ENCODE data around the gene ALKBH5.

Gene ALKBH5

GRCh38 chr17:18158022-18158600 lies 25.5 kb upstream of the ALKBH5 start:
- peak in 10 of 14 donors; percentile 7 to 62 (median 32) for DNase-seq

GRCh38 chr17:18159551-18160120 lies 24.0 kb upstream of the ALKBH5 start:
- no peak for DNase-seq

GRCh38 chr17:18160128-18160856 lies 23.3 kb upstream of the ALKBH5 start:
- no peak for DNase-seq

GRCh38 chr17:18161207-18162145 lies 22.2 kb upstream of the ALKBH5 start:
- no peak for DNase-seq

GRCh38 chr17:18163547-18163946 lies 20.1 kb upstream of the ALKBH5 start:
- DNase-seq: no peak

- no peak for DNase-seq
These were observed 16.7 kb upstream of the ALKBH5 start for GRCh38 chr17:18166894-18167293.

- DNase-seq: no peak
These were observed 16.2 kb upstream of the ALKBH5 start for GRCh38 chr17:18167421-18167820.

GRCh38 chr17:18172531-18173278 lies 10.9 kb upstream of the ALKBH5 start:
- no peak for DNase-seq

- no peak for DNase-seq
These were observed 9.9 kb upstream of the ALKBH5 start for GRCh38 chr17:18173740-18174139.

- DNase-seq: peak in 2 of 14 donors; percentile 19 to 40
These were observed 7.5 kb upstream of the ALKBH5 start for GRCh38 chr17:18176176-18176575.

- no peak for DNase-seq
These were observed 6.5 kb upstream of the ALKBH5 start for GRCh38 chr17:18177133-18177532.

GRCh38 chr17:18177722-18178121 lies 5.9 kb upstream of the ALKBH5 start:
- no peak for DNase-seq

- DNase-seq: no peak
These were observed 4.4 kb upstream of the ALKBH5 start for GRCh38 chr17:18179196-18179595.

GRCh38 chr17:18179804-18180203 lies 3.8 kb upstream of the ALKBH5 start:
- DNase-seq: no peak

GRCh38 chr17:18181358-18181757 lies 2.3 kb upstream of the ALKBH5 start:
- no peak for DNase-seq

GRCh38 chr17:18182110-18182977 lies 1.3 kb upstream of the ALKBH5 start:
- no peak for DNase-seq

- peak in 9 of 14 donors; percentile 70 to 98 (median 93) for DNase-seq
These were observed 672 bp upstream of the ALKBH5 start for GRCh38 chr17:18182978-18183333.

GRCh38 chr17:18184143-18185031 lies 759 bp downstream of the ALKBH5 start:
- DNase-seq: peak in 8 of 14 donors; percentile 10 to 64 (median 48)

- no peak for DNase-seq
These were observed 1.8 kb downstream of the ALKBH5 start for GRCh38 chr17:18185391-18185790.

Data from C1 segment of cervical spinal cord (tissue), 14 donors.